Activated B cell treated with CpG ODN at 0.5 μM for 24 hours (primary cell): Measurements from ENCODE around the gene AUTS2. TPM values are rescaled to one million over a fixed set of nuclear protein-coding genes. Genes with fewer than 3 reads are reported as not detected.

Experiments used
- ATAC-seq: fragments of 200-7000 bp; cut with Tn5 transposase; one replicate; pipeline ENCODE4 v1.10.0; 2021; ENCODE audit warnings: low read depth, mild to moderate bottlenecking, moderate library complexity
- CTCF ChIA-PET: fragments of 350-600 bp; sonication (Branson Sonifier 250); formaldehyde crosslinking; loops from one replicate; lab custom pipeline; 2021; ENCODE audit warnings: antibody characterized with exemption; lab: Charles Lee
- POLR2A ChIA-PET: fragments of 350-600 bp; sonication (Branson Sonifier 250); formaldehyde crosslinking; loops from one replicate; lab custom pipeline; 2021; ENCODE audit warnings: antibody characterized with exemption; lab: Charles Lee
- DNase-seq: peaks from one replicate; pipeline ENCODE4 v3.0.0; 2022
- H3K27ac Mint-ChIP-seq: one replicate; pipeline ENCODE4 v1.8.0; 2020; ENCODE audit warnings: mixed read lengths
- H3K27me3 Mint-ChIP-seq: one replicate; pipeline ENCODE4 v1.8.0; 2021; ENCODE audit warnings: mixed read lengths
- H3K36me3 Mint-ChIP-seq: one replicate; pipeline ENCODE4 v1.8.0; 2021; ENCODE audit warnings: low read depth, mixed read lengths
- H3K4me1 Mint-ChIP-seq: one replicate; pipeline ENCODE4 v1.8.0; 2021; ENCODE audit warnings: mixed read lengths
- H3K4me3 Mint-ChIP-seq: one replicate; pipeline ENCODE4 v1.8.0; 2020; ENCODE audit warnings: mild to moderate bottlenecking, mixed read lengths
- H3K9me3 Mint-ChIP-seq: one replicate; pipeline ENCODE4 v1.8.0; 2020; ENCODE audit warnings: mixed read lengths
- CTCF ChIP-seq: fragments of 200-600 bp; IDR thresholded peaks from one replicate; pipeline ENCODE4 v1.8.0; 2022; ENCODE audit warnings: antibody characterized with exemption, mild to moderate bottlenecking
- intact Hi-C: fragments of 100-400 bp; cut with micrococcal nuclease; formaldehyde crosslinking; loops from one replicate; pipeline ENCODE4 v1.15.1; 2024
- total RNA-seq: library from RNA; stranded (reverse); gene quantifications from 2 replicates; pipeline ENCODE4 v1.2.3, GENCODE V29; 2022

AUTS2 gene
- total RNA-seq, 1 donor from 2014 or later, result 15.9 TPM

GRCh38 chr7:70008466-70008865, 410.2 kb downstream of the AUTS2 start:
- H3K27ac Mint-ChIP-seq, result no peak overlapping the region
- H3K27me3 Mint-ChIP-seq, result no peaks in the 10 kb centered on the region
- H3K36me3 Mint-ChIP-seq, result no peaks in the 10 kb centered on the region
- intact Hi-C loops, result loop anchor here (5.0 kb wide), 1 partner anchor 46 kb away; no protein-coding TSS in a partner anchor
- H3K4me1 Mint-ChIP-seq, result peaks cover 33% of the 10 kb centered on the region
- DNase-seq, result no peak
- ChIA-PET CTCF (no interaction called here), POLR2A (no interaction called here)
- H3K4me3 Mint-ChIP-seq, result no peak overlapping the region
- no peaks in the 10 kb centered on the region for H3K9me3 Mint-ChIP-seq
- no peak for ATAC-seq
- no peak for TF ChIP-seq CTCF

GRCh38 chr7:70014472-70015177, 416.4 kb downstream of the AUTS2 start:
- Mint-ChIP-seq H3K27ac (peak overlapping the region; percentile 1), H3K36me3 (no peaks in the 10 kb centered on the region), H3K4me1 (peaks cover 26% of the 10 kb centered on the region), H3K4me3 (no peak overlapping the region), H3K27me3 (no peaks in the 10 kb centered on the region), H3K9me3 (no peaks in the 10 kb centered on the region)
- intact Hi-C loops, result no loop called here
- no peak for TF ChIP-seq CTCF
- DNase-seq (no peak), ATAC-seq (peak; percentile 40)
- ChIA-PET POLR2A (no interaction called here), CTCF (interaction anchor here (1.2 kb wide), 1 partner anchor 190 kb away, joined by 3 read pairs; no protein-coding TSS in a partner anchor)

- intact Hi-C loops, result no loop called here
- Mint-ChIP-seq H3K9me3 (no peaks in the 10 kb centered on the region), H3K4me3 (no peak overlapping the region), H3K36me3 (no peaks in the 10 kb centered on the region), H3K27me3 (no peaks in the 10 kb centered on the region), H3K27ac (no peak overlapping the region), H3K4me1 (peaks cover 25% of the 10 kb centered on the region)
- TF ChIP-seq CTCF, result no peak
- DNase-seq (no peak), ATAC-seq (no peak)
- CTCF ChIA-PET, result no interaction called here
- POLR2A ChIA-PET, result no interaction called here
Measured at GRCh38 chr7:70015353-70015752, 417.1 kb downstream of the AUTS2 start.

GRCh38 chr7:70016044-70016770, 417.9 kb downstream of the AUTS2 start:
- intact Hi-C loops, result no loop called here
- Mint-ChIP-seq H3K36me3 (no peaks in the 10 kb centered on the region), H3K27me3 (no peaks in the 10 kb centered on the region), H3K27ac (no peak overlapping the region), H3K9me3 (no peaks in the 10 kb centered on the region), H3K4me1 (peaks cover 24% of the 10 kb centered on the region), H3K4me3 (no peak overlapping the region)
- ATAC-seq (no peak), DNase-seq (no peak)
- POLR2A ChIA-PET, result no interaction called here
- CTCF ChIA-PET, result no interaction called here
- no peak for TF ChIP-seq CTCF

GRCh38 chr7:70017357-70017756, 419.1 kb downstream of the AUTS2 start:
- Mint-ChIP-seq H3K4me1 (peaks cover 24% of the 10 kb centered on the region), H3K27ac (no peak overlapping the region), H3K4me3 (no peak overlapping the region), H3K9me3 (no peaks in the 10 kb centered on the region), H3K36me3 (no peaks in the 10 kb centered on the region), H3K27me3 (no peaks in the 10 kb centered on the region)
- CTCF ChIA-PET, result no interaction called here
- no peak for DNase-seq
- intact Hi-C loops, result no loop called here
- no peak for TF ChIP-seq CTCF
- POLR2A ChIA-PET, result no interaction called here
- ATAC-seq, result no peak
